Hepatocyte (in vitro differentiated cells): ENCODE data around the gene CCDC191. TPM values are rescaled to one million over a fixed set of nuclear protein-coding genes. Genes with fewer than 3 reads are reported as not detected.

Experiments
- DNase-seq: peaks from one replicate; pipeline ENCODE4 v3.0.0-alpha.2; 2016; ENCODE audit warnings: low spot score
- H2AFZ ChIP-seq: fragments of 200-600 bp; sonication (generic); 2 replicates; pipeline ENCODE4 v1.6.0; 2016; ENCODE audit warnings: antibody characterized with exemption, mild to moderate bottlenecking
- H3K27ac ChIP-seq: fragments of 200-600 bp; sonication (generic); 2 replicates; pipeline ENCODE4 v1.5.1; 2016; ENCODE audit warnings: mild to moderate bottlenecking
- H3K27me3 ChIP-seq: fragments of 200-600 bp; sonication (generic); 2 replicates; pipeline ENCODE4 v1.6.1; 2016
- H3K36me3 ChIP-seq: fragments of 200-600 bp; sonication (generic); replicated peaks from 2 replicates; pipeline ENCODE4 v1.5.1; 2016; ENCODE audit warnings: low read depth; ENCODE audit not compliant: insufficient read depth
- H3K4me1 ChIP-seq: fragments of 200-600 bp; sonication (generic); 2 replicates; pipeline ENCODE4 v1.5.1; 2016; ENCODE audit warnings: mild to moderate bottlenecking, moderate library complexity; ENCODE audit not compliant: insufficient read depth
- H3K4me2 ChIP-seq: fragments of 200-600 bp; sonication (generic); 2 replicates; pipeline ENCODE4 v1.6.0; 2016
- H3K4me3 ChIP-seq: fragments of 200-600 bp; sonication (generic); 2 replicates; pipeline ENCODE4 v1.5.1; 2016; ENCODE audit warnings: mild to moderate bottlenecking
- H3K79me2 ChIP-seq: fragments of 200-600 bp; sonication (generic); 2 replicates; pipeline ENCODE4 v1.6.0; 2017; ENCODE audit warnings: mild to moderate bottlenecking
- H3K9me2 ChIP-seq: fragments of 200-600 bp; sonication (generic); replicated peaks from 2 replicates; pipeline ENCODE4 v1.6.0; 2017; ENCODE audit warnings: mild to moderate bottlenecking; ENCODE audit not compliant: insufficient read depth
- H3K9me3 ChIP-seq: fragments of 200-600 bp; sonication (generic); 2 replicates; pipeline ENCODE4 v1.5.1; 2016; ENCODE audit warnings: low read depth, mild to moderate bottlenecking
- H4K20me1 ChIP-seq: fragments of 200-600 bp; sonication (generic); 2 replicates; pipeline ENCODE4 v1.6.0; 2016; ENCODE audit warnings: mild to moderate bottlenecking; ENCODE audit not compliant: insufficient read depth, poor library complexity, severe bottlenecking
- CTCF ChIP-seq: fragments of 200-600 bp; sonication (generic); IDR thresholded peaks from 2 replicates; pipeline ENCODE4 v1.5.1; 2016; ENCODE audit warnings: antibody characterized with exemption, mild to moderate bottlenecking; ENCODE audit not compliant: poor library complexity
- EZH2 ChIP-seq: fragments of 200-600 bp; sonication (generic); IDR thresholded peaks from 2 replicates; pipeline ENCODE4 v1.6.1; 2016; ENCODE audit warnings: antibody characterized with exemption, mild to moderate bottlenecking, borderline replicate concordance
- EZH2phosphoT487 ChIP-seq: fragments of 200-600 bp; sonication (generic); IDR thresholded peaks from one replicate; pipeline ENCODE4 v1.6.1; 2018; ENCODE audit warnings: antibody characterized with exemption, mild to moderate bottlenecking, low read depth, moderate library complexity; ENCODE audit not compliant: unreplicated experiment, severe bottlenecking
- WGBS: methylation state at CpG from one replicate; pipeline ENCODE4 v1.1.6; 2016; ENCODE audit warnings: low lambda C conversion rate; ENCODE audit errors: missing lambda C conversion rate; 5-methylcytosine and 5-hydroxymethylcytosine counted together
- polyA plus RNA-seq: library from polyadenylated mRNA; unstranded; fragments of >200 nt; fragmentation: Nextera tagmentation; extraction: Ambion mirVana; gene quantifications from 2 replicates; pipeline ENCODE4 v1.2.1, GENCODE V29; 2016
- total RNA-seq: library from RNA; depleted of rRNA; stranded (reverse); fragments of >200 nt; gene quantifications from 2 replicates; pipeline ENCODE4 v1.2.3, GENCODE V29; 2014

Gene CCDC191
- total and polyA plus RNA-seq, 2 experiments from 2014 or later, result 1.1 to 3.5 TPM

GRCh38 chr3:114033721-114034120 lies 22.6 kb downstream of the CCDC191 start:
- no peaks in the 10 kb centered on the region for H4K20me1 ChIP-seq
- no peak for TF ChIP-seq EZH2
- no peak for TF ChIP-seq EZH2phosphoT487
- TF ChIP-seq CTCF, result no peak
- H3K27me3 ChIP-seq, result no peaks in the 10 kb centered on the region
- H3K36me3 ChIP-seq, result no peaks in the 10 kb centered on the region
- no peaks in the 10 kb centered on the region for H3K4me1 ChIP-seq
- H3K4me3 ChIP-seq, result no peak overlapping the region
- H3K79me2 ChIP-seq, result no peaks in the 10 kb centered on the region
- H2AFZ ChIP-seq, result no peak overlapping the region
- no peak overlapping the region for H3K4me2 ChIP-seq
- DNase-seq, result no peak
- no peaks in the 10 kb centered on the region for H3K9me3 ChIP-seq
- no peaks in the 10 kb centered on the region for H3K9me2 ChIP-seq
- H3K27ac ChIP-seq, result no peak overlapping the region
- 50% methylated on average over 1 of the region's 1 CpG for WGBS

- 73% methylated on average over 2 of the region's 2 CpGs for WGBS
- no peaks in the 10 kb centered on the region for H3K27me3 ChIP-seq
- no peak for TF ChIP-seq CTCF
- no peak for TF ChIP-seq EZH2
- TF ChIP-seq EZH2phosphoT487, result no peak
- no peak overlapping the region for H3K4me3 ChIP-seq
- no peak overlapping the region for H3K4me2 ChIP-seq
- H3K27ac ChIP-seq, result no peak overlapping the region
- no peak overlapping the region for H2AFZ ChIP-seq
- H3K9me2 ChIP-seq, result no peaks in the 10 kb centered on the region
- no peaks in the 10 kb centered on the region for H4K20me1 ChIP-seq
- no peaks in the 10 kb centered on the region for H3K4me1 ChIP-seq
- no peak for DNase-seq
- no peaks in the 10 kb centered on the region for H3K36me3 ChIP-seq
- no peaks in the 10 kb centered on the region for H3K9me3 ChIP-seq
- no peaks in the 10 kb centered on the region for H3K79me2 ChIP-seq
Measured at GRCh38 chr3:114026331-114026730, 30.0 kb downstream of the CCDC191 start.

- Histone ChIP-seq H3K4me1 (no peaks in the 10 kb centered on the region), H3K36me3 (no peaks in the 10 kb centered on the region), H3K9me3 (no peaks in the 10 kb centered on the region), H3K27ac (no peak overlapping the region), H3K79me2 (no peaks in the 10 kb centered on the region), H3K27me3 (no peaks in the 10 kb centered on the region), H3K4me3 (no peak overlapping the region), H2AFZ (no peak overlapping the region), H4K20me1 (no peaks in the 10 kb centered on the region), H3K4me2 (no peak overlapping the region), H3K9me2 (no peaks in the 10 kb centered on the region)
- 86% methylated on average over 2 of the region's 2 CpGs for WGBS
- no peak for TF ChIP-seq EZH2
- no peak for TF ChIP-seq EZH2phosphoT487
- TF ChIP-seq CTCF, result no peak
- DNase-seq, result no peak
Measured at GRCh38 chr3:114025451-114025850, 30.9 kb downstream of the CCDC191 start.

- WGBS, result 44% methylated on average over 4 of the region's 4 CpGs
- H3K4me1 ChIP-seq, result no peaks in the 10 kb centered on the region
- H3K9me3 ChIP-seq, result no peaks in the 10 kb centered on the region
Measured at GRCh38 chr3:114022145-114022802, 34.1 kb downstream of the CCDC191 start.

More at GRCh38 chr3:114022145-114022802, 34.1 kb downstream of the CCDC191 start:
- Histone ChIP-seq H3K27ac (no peak overlapping the region), H3K9me2 (no peaks in the 10 kb centered on the region), H2AFZ (no peak overlapping the region), H3K36me3 (no peaks in the 10 kb centered on the region), H3K79me2 (no peaks in the 10 kb centered on the region), H3K4me2 (no peak overlapping the region), H4K20me1 (no peaks in the 10 kb centered on the region), H3K27me3 (no peaks in the 10 kb centered on the region), H3K4me3 (no peak overlapping the region)
- TF ChIP-seq EZH2phosphoT487, result no peak
- no peak for TF ChIP-seq CTCF
- TF ChIP-seq EZH2, result no peak
- DNase-seq, result no peak
